ENCODE results near the gene ICOSLG. TPM values are rescaled to one million over a fixed set of nuclear protein-coding genes. Genes with fewer than 3 reads are reported as not detected.
"Not testable (repeated sequence)": the region's sequence is repeated elsewhere in the genome, so short reads cannot be mapped to it uniquely, and the experiment has no call there.

Gene ICOSLG, protein sequence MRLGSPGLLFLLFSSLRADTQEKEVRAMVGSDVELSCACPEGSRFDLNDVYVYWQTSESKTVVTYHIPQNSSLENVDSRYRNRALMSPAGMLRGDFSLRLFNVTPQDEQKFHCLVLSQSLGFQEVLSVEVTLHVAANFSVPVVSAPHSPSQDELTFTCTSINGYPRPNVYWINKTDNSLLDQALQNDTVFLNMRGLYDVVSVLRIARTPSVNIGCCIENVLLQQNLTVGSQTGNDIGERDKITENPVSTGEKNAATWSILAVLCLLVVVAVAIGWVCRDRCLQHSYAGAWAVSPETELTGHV
- total RNA-seq, result 10 to 100 TPM; 22.2 to 22.9 TPM
- 3.1 TPM for polyA plus RNA-seq (2013, experiment 1 of 2)
- polyA plus RNA-seq (2013, experiment 2 of 2), result 4.1 TPM
- total RNA-seq, result 0 to 11.3 (median 0.97) reads per million in 172 experiments

DNA sequence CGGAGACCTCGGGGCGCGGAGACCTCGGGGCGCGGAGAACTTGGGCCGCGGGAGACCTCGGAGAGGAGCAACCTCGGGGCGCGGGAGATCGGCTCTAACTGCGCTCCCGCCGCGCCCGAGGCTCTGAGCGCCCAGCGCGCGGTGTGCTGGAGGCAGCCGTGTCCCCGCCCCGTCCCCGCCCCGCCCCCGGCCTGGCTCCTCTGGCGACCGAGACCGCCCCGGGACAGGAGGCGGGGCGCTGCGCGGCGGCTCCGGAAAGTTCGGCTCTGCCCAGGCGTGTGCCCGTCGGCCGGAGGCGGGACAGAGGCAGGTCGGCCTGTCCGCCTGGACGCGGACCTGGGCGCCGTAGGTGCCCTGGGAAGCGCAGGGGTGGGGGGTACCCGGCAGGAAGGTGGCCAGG lies at the start of gene ICOSLG:
Gene ICOSLG, minus strand, starts transcription at position 102 of the 400 bp plus-strand sequence. CDS start 126 bp downstream, outside the sequence.
- intact Hi-C loops (cut with DNase I, micrococcal nuclease); H3K36me3 ChIP-seq (ENCODE audit: insufficient read depth, low read length); H3K27ac ChIP-seq (ENCODE audit: low read depth in 1 of 2, low read length in 2 of 2); H3K9me3 ChIP-seq (ENCODE audit: control insufficient read depth in 1 of 2, insufficient read depth in 1 of 2, low read length in 2 of 2); H3K27ac Mint-ChIP-seq; DNase-seq; H3K36me3 Mint-ChIP-seq (ENCODE audit: low read depth); H3K27me3 Mint-ChIP-seq; H3K9me3 Mint-ChIP-seq; H3K4me3 Mint-ChIP-seq; H3K4me3 ChIP-seq (ENCODE audit: low read length); CTCF ChIA-PET; H3K4me1 ChIP-seq (ENCODE audit: insufficient read depth, low read length); H3K4me1 Mint-ChIP-seq (ENCODE audit: low read depth); POLR2A ChIA-PET; H3K27me3 ChIP-seq (ENCODE audit: control insufficient read depth in 1 of 2, insufficient read depth in 2 of 2, low read length in 2 of 2): not testable (repeated sequence)
- ATAC-seq (ENCODE audit: poor library complexity), result peak; percentile 37

DNA sequence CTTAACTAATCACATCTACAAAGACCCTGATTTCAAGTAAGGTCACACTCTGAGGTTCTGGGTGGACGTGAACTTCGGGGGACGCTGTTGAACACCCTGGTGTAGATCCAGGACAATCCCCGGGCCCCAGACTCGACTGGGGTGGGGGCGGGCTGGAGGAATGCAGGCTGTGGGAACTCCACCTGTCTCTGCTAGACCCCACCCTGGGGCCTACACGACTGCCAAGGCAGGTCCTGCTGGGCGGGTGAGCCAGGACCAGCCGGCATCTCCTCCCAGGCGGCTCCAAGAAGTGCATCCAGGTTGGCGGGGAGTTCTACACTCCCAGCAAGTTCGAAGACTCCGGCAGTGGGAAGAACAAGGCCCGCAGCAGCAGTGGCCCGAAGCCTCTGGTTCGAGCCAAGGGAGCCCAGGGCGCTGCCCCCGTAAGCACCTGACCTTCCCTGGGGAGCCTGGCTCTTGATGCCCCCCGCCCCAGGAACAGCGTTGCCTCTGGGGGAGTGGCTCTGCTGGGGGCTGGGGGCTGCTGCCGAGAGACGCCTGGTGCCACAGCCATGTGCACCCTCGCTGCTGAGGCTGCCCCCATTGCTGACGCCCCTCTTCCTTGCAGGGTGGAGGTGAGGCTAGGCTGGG lies 48.8 kb upstream of the ICOSLG start:
- CTCF ChIA-PET, result no interaction called here
- H3K4me3 ChIP-seq (ENCODE audit: low read length), result no peak overlapping the region
- H3K27ac ChIP-seq (ENCODE audit: low read depth in 1 of 2, low read length in 2 of 2), result no peak overlapping the region

DNA sequence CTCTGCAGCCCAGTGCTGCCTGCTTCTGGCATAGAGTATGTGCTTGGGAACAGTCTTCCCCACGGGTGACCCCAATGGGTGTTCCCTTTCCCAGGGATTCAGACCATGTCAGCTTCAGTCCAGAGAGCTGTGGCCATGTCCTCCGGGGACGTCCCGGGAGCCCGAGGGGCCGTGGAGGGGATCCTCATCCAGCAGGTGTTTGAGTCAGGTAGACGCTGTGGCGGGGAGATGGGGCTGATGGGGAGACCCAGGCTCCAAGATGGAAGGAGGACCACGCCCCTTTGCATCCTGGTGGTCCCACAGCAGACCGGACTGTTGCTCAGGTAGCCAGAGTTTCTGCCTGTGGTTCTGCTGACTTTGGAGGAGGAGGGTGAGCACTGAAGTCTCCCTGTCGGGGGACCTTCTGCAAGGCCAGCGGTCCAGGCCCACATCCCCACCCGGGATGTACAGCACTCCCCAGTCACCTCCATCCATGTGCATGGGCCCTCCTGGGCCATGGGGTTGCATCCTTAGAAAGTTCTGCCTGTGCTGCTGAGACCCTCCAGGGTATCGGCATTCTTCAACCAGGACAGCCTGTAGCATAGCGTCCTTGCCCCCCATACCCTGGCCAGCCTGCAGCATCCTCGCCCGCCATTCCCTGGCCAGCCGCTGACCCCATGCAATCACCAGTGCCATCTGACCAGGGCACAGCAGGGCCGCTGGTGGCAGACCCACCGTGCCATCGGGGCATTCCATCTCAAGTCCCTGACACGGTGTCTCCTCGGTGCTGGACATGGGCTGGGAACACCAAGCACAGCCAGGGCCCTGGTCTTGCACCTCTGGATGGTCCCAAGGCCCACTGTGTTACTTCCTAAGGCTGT lies 47.7 kb upstream of the ICOSLG start:
- no peaks in the 10 kb centered on the region for H3K36me3 ChIP-seq (ENCODE audit: insufficient read depth, low read length)
- H3K27me3 Mint-ChIP-seq, result peaks cover 4% of the 10 kb centered on the region
- intact Hi-C loops (cut with DNase I, micrococcal nuclease), result no loop called here
- no peaks in the 10 kb centered on the region for H3K36me3 Mint-ChIP-seq (ENCODE audit: low read depth)
- peaks cover under 1% of the 10 kb centered on the region for H3K4me1 Mint-ChIP-seq (ENCODE audit: low read depth)
- H3K4me1 ChIP-seq (ENCODE audit: insufficient read depth, low read length), result peaks cover 29% of the 10 kb centered on the region
- peaks cover 0 to 3% of the 10 kb centered on the region in 2 experiments for H3K9me3 ChIP-seq (ENCODE audit: control insufficient read depth in 1 of 2, insufficient read depth in 1 of 2, low read length in 2 of 2)
- no peak for DNase-seq
- H3K27ac ChIP-seq (ENCODE audit: low read depth in 1 of 2, low read length in 2 of 2), result no peak overlapping the region
- H3K9me3 Mint-ChIP-seq, result no peaks in the 10 kb centered on the region
- no peak overlapping the region for H3K27ac Mint-ChIP-seq
- POLR2A ChIA-PET, result interaction anchor here (1.0 kb wide), 1 partner anchor 9 kb away, joined by 4 read pairs; no protein-coding TSS in a partner anchor
- no peaks in the 10 kb centered on the region for H3K27me3 ChIP-seq (ENCODE audit: control insufficient read depth in 1 of 2, insufficient read depth in 2 of 2, low read length in 2 of 2)
- CTCF ChIA-PET, result no interaction called here
- no peak overlapping the region for H3K4me3 Mint-ChIP-seq
- ATAC-seq (ENCODE audit: poor library complexity), result no peak
- H3K4me3 ChIP-seq (ENCODE audit: low read length), result no peak overlapping the region
- no peak for TF ChIP-seq CTCF (IDR thresholded peaks at IDR 0.05)

More for the DNA sequence above, 48.8 kb upstream of the ICOSLG start:
- peak in 1 of 14 experiments; percentile 8 for DNase-seq
- H3K4me1 ChIP-seq (ENCODE audit: insufficient read depth, low read length), result peaks cover 37% of the 10 kb centered on the region
- intact Hi-C loops (cut with DNase I, micrococcal nuclease), result no loop called here
- no peaks in the 10 kb centered on the region for H3K27me3 ChIP-seq (ENCODE audit: control insufficient read depth in 1 of 2, insufficient read depth in 2 of 2, low read length in 2 of 2)
- Mint-ChIP-seq H3K36me3 (ENCODE audit: low read depth) (no peaks in the 10 kb centered on the region), H3K9me3 (no peaks in the 10 kb centered on the region), H3K4me3 (no peak overlapping the region), H3K27me3 (peaks cover 4% of the 10 kb centered on the region), H3K4me1 (ENCODE audit: low read depth) (peaks cover 4% of the 10 kb centered on the region), H3K27ac (no peak overlapping the region)
- H3K9me3 ChIP-seq (ENCODE audit: control insufficient read depth in 1 of 2, insufficient read depth in 1 of 2, low read length in 2 of 2), result peaks cover 0 to 7% of the 10 kb centered on the region in 2 experiments
- no peaks in the 10 kb centered on the region for H3K36me3 ChIP-seq (ENCODE audit: insufficient read depth, low read length)
- no peak for ATAC-seq (ENCODE audit: poor library complexity)
- POLR2A ChIA-PET, result no interaction called here
- no peak for TF ChIP-seq CTCF (IDR thresholded peaks at IDR 0.05)
